ENCODE data around the gene PLXNA4.

- TF ChIP-seq EZH2phosphoT487 (IDR thresholded peaks at IDR 0.05; ENCODE audit: insufficient read depth, low read depth), result no peak
- TF ChIP-seq EZH2 (IDR thresholded peaks at IDR 0.05; ENCODE audit: insufficient read depth, poor library complexity, severe bottlenecking), result no peak
Observed at GRCh38 chr7:132613737-132614136, 37.5 kb upstream of the PLXNA4 start.

All from GM23248 (cell line).